NCI-H774 (cell line): ENCODE data around the gene CCDC73.
"Not testable (repeated sequence)": the region's sequence is repeated elsewhere in the genome, so short reads cannot be mapped to it uniquely, and the experiment has no call there.

Experiments
- DNase-seq: peaks from one replicate; lab custom pipeline; 2025; lab: John Stamatoyannopoulos, UW

Gene CCDC73

DNA sequence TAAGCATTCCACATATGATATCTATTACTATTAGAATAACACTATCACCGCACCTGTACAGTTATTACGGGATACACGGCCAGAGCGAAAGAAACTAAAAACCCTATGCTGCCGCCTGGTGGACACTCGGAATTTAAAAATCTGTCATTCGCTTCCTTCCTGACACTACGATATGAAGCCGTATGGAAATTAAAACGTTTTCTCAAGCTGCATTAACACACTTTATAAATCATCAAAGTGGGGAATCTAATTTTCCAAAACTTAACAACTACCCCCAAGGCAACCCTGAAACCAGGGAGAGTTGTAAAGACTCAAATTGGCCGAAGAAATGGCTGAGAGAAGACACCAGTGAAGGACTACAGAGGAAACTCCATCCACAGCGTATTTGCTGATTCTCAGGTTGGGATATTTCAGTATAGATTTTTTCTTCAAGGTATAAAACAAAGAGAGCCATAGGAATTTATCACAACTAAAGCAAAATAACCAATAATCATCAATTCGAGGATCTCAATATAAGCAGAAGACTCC is 1.4 kb downstream of the CCDC73 start:
- peak; percentile 69 for DNase-seq

GRCh38 chr11:32792111-32792947 is 2.1 kb downstream of the CCDC73 start:
- no peak for DNase-seq

GRCh38 chr11:32790916-32791315 is 3.5 kb downstream of the CCDC73 start:
- DNase-seq: no peak

GRCh38 chr11:32786811-32787210 is 7.7 kb downstream of the CCDC73 start:
- DNase-seq: no peak

DNA sequence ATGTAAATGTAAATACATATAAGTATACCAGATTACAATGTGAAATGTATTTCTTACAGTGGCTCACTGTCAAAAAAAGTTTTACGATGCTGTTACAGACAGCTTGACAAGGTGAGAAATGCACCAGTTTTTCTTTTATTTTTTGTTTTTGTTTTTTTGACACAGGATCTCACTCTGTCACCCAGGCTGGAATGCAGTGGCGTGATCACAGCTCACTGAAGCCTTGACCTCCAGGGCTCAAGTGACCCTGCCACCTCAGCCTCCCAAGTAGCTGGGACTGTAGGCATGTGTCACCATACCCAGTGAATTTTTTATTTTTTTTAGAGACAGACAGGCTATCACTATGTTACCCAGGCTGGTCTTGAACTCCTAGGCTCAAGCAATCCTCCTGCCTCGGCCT is 9.2 kb downstream of the CCDC73 start:
- no peak for DNase-seq

- no peak for DNase-seq
Measured at GRCh38 chr11:32781721-32782120, 12.7 kb downstream of the CCDC73 start.

- DNase-seq: not testable (repeated sequence)
Measured at GRCh38 chr11:32780839-32781238, 13.6 kb downstream of the CCDC73 start.

- no peak for DNase-seq
Measured at GRCh38 chr11:32779136-32779535, 15.3 kb downstream of the CCDC73 start.

DNA sequence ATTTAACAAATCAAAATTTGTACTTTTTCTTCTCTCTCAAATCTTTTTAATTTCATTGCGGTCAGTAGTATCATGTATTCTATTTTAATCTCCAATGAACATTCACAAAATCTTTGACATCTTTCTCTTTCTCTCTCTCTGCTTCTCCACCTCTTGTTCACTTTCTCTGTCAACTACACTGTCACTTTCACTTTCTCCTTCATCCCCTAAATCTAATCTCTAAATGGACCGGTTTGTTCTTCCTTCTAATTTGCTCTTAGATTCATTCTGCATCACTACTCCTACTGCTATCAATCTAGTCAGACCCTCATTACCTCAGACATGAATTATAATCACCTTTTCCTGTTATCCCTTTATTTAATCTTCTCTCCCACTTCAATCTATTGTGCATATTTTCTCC is 18.6 kb downstream of the CCDC73 start:
- DNase-seq: no peak

- no peak for DNase-seq
Measured at GRCh38 chr11:32774081-32774480, 20.4 kb downstream of the CCDC73 start.

- no peak for DNase-seq
Measured at GRCh38 chr11:32772731-32773130, 21.7 kb downstream of the CCDC73 start.

DNA sequence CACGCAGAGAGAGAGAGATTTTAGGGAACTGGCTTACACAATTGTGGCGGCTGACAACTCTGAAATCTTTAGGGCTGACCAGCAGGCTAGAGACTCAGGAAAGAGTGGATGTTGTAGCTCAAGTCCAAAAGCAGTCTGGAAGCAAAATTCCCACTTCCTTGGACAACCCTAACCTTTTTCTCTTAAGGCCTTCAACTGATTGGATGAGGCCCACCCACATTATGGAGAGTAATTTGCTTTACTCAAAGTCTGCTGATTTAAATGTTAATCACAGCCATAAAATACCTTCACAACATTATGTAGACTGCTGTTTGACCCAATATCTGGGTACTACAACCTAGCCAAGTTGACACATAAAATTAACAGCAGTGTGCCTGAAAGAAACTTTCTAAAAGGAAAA is 32.7 kb downstream of the CCDC73 start:
- not testable (repeated sequence) for DNase-seq

DNA sequence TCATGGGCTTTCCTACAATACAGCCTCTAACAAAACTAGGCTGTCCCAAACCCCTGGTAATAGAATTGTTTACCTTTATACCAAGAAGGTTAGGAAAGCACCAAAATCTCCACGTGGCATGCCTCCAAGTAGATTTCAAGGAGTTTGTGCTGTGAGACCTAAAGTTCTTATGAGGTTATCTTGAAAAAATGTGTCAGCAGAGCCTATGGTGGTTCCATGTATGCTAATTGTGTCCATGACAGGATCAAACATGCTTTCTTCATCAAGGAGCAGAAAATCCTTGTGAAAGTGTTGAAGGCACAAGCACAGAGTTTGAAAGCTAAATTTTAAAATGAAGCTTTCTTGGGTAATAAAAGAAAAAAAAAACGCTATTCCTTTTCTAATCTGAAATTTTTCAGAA is 36.2 kb downstream of the CCDC73 start:
- DNase-seq: no peak

GRCh38 chr11:32753181-32753580 is 41.3 kb downstream of the CCDC73 start:
- DNase-seq: not testable (repeated sequence)

DNA sequence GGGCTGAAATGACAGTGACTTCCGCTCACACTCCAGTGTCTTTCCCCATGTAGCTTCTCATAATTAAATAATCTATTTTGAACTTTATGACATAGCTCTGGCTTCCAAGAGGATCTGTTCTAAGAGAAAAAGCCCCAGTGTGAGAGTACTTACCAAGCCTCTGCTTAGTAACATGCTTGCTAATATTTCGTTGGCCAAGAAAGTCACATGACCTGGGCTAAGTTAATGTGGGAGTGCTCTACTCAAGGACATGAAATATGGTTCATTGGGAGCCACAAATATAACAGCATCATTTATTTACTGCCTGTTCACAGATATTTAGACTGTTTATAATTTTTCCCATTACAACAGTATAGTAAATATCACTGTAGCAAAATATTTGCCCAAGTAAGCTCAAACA is 42.5 kb downstream of the CCDC73 start:
- DNase-seq: no peak

DNA sequence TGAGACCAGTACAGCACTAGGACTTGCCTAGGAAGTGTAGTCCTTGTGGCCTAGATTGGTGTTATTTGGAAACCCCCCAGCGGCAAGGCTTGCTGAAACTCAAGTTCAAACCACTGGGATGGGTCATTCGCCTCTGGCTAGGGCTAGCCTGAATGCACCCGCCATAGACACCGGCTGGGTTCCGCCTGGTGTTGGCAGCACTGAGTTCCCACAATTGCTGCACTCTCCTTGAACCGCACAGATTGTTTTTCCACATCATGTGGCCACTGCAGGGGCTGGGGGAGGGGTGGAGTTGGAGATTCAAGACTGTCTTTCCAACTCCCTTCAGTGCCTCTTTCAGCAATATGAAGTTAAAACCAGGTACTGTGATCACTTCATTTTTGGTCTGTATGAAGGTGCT is 43.1 kb downstream of the CCDC73 start:
- DNase-seq: no peak

GRCh38 chr11:32729976-32730375 is 64.5 kb downstream of the CCDC73 start:
- DNase-seq: no peak

DNA sequence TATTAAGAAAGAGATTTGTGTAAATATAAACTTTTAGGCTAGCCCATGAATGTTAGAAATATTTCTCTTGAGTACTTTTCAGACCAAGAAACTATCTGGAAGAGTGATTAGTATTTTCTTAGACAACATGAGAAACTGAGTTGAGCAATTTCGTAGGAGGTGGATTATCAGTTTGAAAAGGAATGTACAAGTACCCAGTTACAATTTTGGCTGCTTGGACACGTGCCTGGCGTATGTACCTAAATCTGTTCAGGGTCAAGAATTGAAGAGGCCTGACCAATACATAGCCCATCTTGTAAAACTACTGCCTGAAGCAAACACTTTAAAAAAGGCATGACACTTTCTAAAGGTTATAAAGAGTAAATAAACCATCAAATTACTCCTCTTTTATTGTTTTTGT is 71.1 kb downstream of the CCDC73 start:
- DNase-seq: no peak

DNA sequence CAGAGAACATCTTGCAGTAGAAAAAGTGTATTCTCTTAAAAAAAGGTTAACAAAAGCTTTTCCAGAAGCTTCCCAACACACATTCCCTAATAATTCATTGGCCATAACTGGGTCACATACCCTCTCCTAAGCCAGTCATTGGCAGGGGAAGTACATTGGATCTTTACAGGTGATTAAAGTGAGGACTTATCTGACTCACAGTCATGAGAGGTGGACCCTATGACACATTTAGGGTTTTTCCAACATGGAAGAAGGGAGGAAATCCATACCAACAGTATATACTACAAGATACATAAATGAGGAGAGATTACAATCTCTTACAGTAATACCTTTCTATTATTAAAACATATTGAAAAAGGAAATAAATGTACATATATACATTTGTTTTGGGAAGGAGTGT is 72.2 kb downstream of the CCDC73 start:
- no peak for DNase-seq

DNA sequence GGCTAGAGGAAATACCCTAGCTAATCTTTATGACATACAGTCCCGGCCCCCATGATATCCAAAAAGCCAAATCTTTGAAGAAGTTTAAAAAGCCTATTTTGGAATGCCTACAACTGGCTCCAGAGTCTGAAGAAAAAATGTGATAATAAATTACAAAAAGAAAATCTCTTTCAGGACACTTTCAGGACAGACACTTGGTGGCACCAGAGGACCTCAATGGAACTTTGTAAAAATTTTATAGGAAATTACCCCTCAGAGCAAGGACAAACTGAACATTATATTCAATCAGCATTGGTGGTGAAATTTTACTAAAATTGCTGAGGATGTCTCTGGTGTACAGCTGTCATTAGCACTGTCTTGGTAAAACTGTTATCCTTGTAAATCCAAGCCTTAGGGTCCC is 81.0 kb downstream of the CCDC73 start:
- no peak for DNase-seq

DNA sequence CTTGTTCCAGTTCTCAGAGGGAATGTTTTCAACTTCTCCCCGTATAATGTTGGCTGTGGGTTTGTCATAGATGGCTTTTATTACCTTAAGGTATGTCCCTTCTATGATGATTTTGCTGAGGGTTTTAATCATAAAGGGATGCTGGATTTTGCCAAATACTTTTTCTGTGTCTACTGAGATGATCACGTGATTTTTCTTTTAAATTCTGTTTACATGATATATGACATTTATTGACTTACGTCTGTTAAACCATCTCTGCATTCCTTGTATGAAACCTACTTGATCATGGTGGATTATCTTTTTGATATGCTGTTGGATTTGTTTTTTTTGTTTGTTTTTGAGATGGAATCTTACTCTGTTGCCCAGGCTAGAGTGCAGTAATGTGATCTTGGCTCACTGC is 85.5 kb downstream of the CCDC73 start:
- not testable (repeated sequence) for DNase-seq

- no peak for DNase-seq
Measured at GRCh38 chr11:32706985-32707741, 87.3 kb downstream of the CCDC73 start.
